Spleen (tissue), 11 donors: ENCODE measurements around the gene PAX6. TPM values are rescaled to one million over a fixed set of nuclear protein-coding genes. Genes with fewer than 3 reads are reported as not detected.

Experiments used
- DNase-seq: peaks from one replicate; pipeline ENCODE4 v3.0.0-alpha.2; 2020
- H3K27ac ChIP-seq, 8 donors: fragments of 200-600 bp; sonication (generic) in 7 of 8; 1 replicate in 4 of 8; 2 replicates in 4 of 8; pipeline versions ENCODE4 v1.5.0 to v1.8.0; 2016 to 2021; ENCODE audit warnings: inconsistent platforms in 4 of 8, mild to moderate bottlenecking in 4 of 8, moderate library complexity in 1 of 8
- H3K27me3 ChIP-seq, 7 donors: fragments of 200-600 bp; sonication (generic) in 6 of 7; replicated peaks in 1 of 7; 1 replicate in 4 of 7; 2 replicates in 3 of 7; pipeline versions ENCODE4 v1.5.0 to v1.8.0; 2016 to 2021; ENCODE audit warnings: inconsistent platforms in 3 of 7, mild to moderate bottlenecking in 1 of 7
- H3K36me3 ChIP-seq, 6 donors: fragments of 200-600 bp; sonication (generic) in 5 of 6; 1 replicate in 4 of 6; 2 replicates in 2 of 6; pipeline versions ENCODE4 v1.5.0 to v1.8.0; 2016 to 2021; ENCODE audit warnings: inconsistent platforms in 2 of 6
- H3K4me1 ChIP-seq, 6 donors: fragments of 200-600 bp; sonication (generic) in 5 of 6; 1 replicate in 3 of 6; 2 replicates in 3 of 6; pipeline versions ENCODE4 v1.5.0 to v1.8.0; 2016 to 2021; ENCODE audit warnings: inconsistent platforms in 3 of 6
- H3K4me3 ChIP-seq, 8 donors: fragments of 200-600 bp; sonication (generic) in 7 of 8; 1 replicate in 4 of 8; 2 replicates in 4 of 8; pipeline versions ENCODE4 v1.5.0 to v1.8.0; 2016 to 2021; ENCODE audit warnings: inconsistent platforms in 4 of 8, mild to moderate bottlenecking in 4 of 8, moderate library complexity in 2 of 8
- H3K9me3 ChIP-seq, 8 donors: fragments of 200-600 bp; sonication (generic) in 7 of 8; 1 replicate in 4 of 8; 2 replicates in 4 of 8; pipeline versions ENCODE4 v1.5.0 to v1.8.0; 2016 to 2021; ENCODE audit warnings: inconsistent platforms in 4 of 8
- POLR2A ChIP-seq, 3 donors: fragments of 450-650 bp; IDR thresholded peaks; one replicate each; pipeline ENCODE4 v1.5.1; 2017; ENCODE audit warnings: antibody characterized with exemption in 3 of 3, mild to moderate bottlenecking in 1 of 3
- POLR2AphosphoS5 ChIP-seq, 3 donors: sonication (generic); formaldehyde crosslinking; IDR thresholded peaks; one replicate each; pipeline ENCODE4 v1.5.1; 2017; ENCODE audit warnings: antibody characterized with exemption in 3 of 3
- WGBS, 5 donors: extraction: QIAGEN DNeasy Blood & Tissue Kit in 3 of 5; methylation state at CpG; one replicate each; pipeline versions ENCODE4 v1.1.5 to v1.1.7; 2013 to 2018; 5-methylcytosine and 5-hydroxymethylcytosine counted together
- intact Hi-C: fragments of 100-400 bp; cut with DNase I; formaldehyde crosslinking; loops from one replicate; pipeline ENCODE4 v1.15.0; 2023; ENCODE audit warnings: low total_unique reads
- polyA plus RNA-seq, 3 donors: library from polyadenylated mRNA; stranded (reverse); fragments of 200-250 nt; gene quantifications; one replicate each; pipeline ENCODE4 v1.2.1, GENCODE V29; 2013
- total RNA-seq, 7 donors: library from RNA; depleted of rRNA in 3 of 7; stranded (reverse); fragments of >200 nt in 3 of 7; fragmentation: NEBNext Ultra II Directional in 4 of 7; extraction: Animal tissue kit (Norgen Biotek cat#: 25700) in 4 of 7; gene quantifications; one replicate each; pipeline versions ENCODE4 v1.1.0 to v1.2.1, GENCODE V29; 2016 to 2021
- TF ChIP-seq, protein P1 (sequence below), 11 experiments: fragments of 200-600 bp in 7 of 11; fragments of 450-650 bp in 4 of 11; sonication (generic) in 4 of 11; IDR thresholded peaks in 8 of 11; conservative IDR thresholded peaks in 3 of 11; 1 replicate in 7 of 11; 2 replicates in 4 of 11; pipeline versions ENCODE4 v1.4.0 to v1.8.0; 2016 to 2021; ENCODE audit warnings: antibody characterized with exemption in 11 of 11, inconsistent platforms in 4 of 11, mild to moderate bottlenecking in 1 of 11
- donor health status: healthy with polysubstance abuse.
- donor health status: DM: no; HTN: no; CAD: no; lungs with moderate emphysema.
- donor health status: DM: no; HTN: no; CAD: no.
- donor health status: Bipolar disorder and iron deficiency.
- donor health status: healthy.
- donor health status: DM: no; HTN: no; CAD: no.
- donor health status: DM: yes; HTN: yes; CAD: no.

Gene PAX6
- total and polyA plus RNA-seq, 10 donors, result 0.02 to 0.05 TPM; not detected in 8

DNA sequence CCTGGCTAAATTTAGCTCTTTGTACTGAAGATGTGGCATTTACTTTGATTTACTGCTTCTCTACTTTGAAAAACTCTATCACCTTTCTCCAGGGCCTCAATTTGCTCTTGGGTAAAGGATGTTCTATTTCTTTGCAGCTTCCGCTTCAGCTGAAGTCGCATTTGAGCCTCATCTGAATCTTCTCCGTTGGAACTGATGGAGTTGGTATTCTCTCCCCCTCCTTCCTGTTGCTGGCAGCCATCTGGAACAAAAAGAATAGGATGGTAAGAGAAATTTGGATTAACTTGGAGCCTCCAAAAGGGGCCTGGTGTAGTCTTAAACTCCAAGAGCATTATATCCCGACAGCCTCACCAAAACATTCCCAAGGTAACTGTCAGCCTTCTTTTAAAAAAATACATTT, 16.6 kb downstream of the PAX6 start:
- no peak overlapping the region for H3K4me3 ChIP-seq
- no peaks in the 10 kb centered on the region for H3K36me3 ChIP-seq
- peaks cover 5 to 27% (median 17%) of the 10 kb centered on the region in 6 donors for H3K4me1 ChIP-seq
- intact Hi-C loops, result no loop called here
- TF ChIP-seq POLR2A (IDR thresholded peaks at IDR 0.05) (no peak), POLR2AphosphoS5 (IDR thresholded peaks at IDR 0.05) (no peak)
- TF ChIP-seq, protein P1, sequence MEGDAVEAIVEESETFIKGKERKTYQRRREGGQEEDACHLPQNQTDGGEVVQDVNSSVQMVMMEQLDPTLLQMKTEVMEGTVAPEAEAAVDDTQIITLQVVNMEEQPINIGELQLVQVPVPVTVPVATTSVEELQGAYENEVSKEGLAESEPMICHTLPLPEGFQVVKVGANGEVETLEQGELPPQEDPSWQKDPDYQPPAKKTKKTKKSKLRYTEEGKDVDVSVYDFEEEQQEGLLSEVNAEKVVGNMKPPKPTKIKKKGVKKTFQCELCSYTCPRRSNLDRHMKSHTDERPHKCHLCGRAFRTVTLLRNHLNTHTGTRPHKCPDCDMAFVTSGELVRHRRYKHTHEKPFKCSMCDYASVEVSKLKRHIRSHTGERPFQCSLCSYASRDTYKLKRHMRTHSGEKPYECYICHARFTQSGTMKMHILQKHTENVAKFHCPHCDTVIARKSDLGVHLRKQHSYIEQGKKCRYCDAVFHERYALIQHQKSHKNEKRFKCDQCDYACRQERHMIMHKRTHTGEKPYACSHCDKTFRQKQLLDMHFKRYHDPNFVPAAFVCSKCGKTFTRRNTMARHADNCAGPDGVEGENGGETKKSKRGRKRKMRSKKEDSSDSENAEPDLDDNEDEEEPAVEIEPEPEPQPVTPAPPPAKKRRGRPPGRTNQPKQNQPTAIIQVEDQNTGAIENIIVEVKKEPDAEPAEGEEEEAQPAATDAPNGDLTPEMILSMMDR (IDR thresholded peaks at IDR 0.05 in 8 of 11, conservative IDR thresholded peaks at IDR 0.05 in 3 of 11), result no peak
- H3K9me3 ChIP-seq, result no peaks in the 10 kb centered on the region
- H3K27ac ChIP-seq, result no peak overlapping the region
- no peak for DNase-seq
- H3K27me3 ChIP-seq, result peaks cover 5 to 68% (median 44%) of the 10 kb centered on the region in 7 donors
- 65 to 77% (median 72%) methylated on average over 4 of the region's 4 CpGs for WGBS, 5 donors

DNA sequence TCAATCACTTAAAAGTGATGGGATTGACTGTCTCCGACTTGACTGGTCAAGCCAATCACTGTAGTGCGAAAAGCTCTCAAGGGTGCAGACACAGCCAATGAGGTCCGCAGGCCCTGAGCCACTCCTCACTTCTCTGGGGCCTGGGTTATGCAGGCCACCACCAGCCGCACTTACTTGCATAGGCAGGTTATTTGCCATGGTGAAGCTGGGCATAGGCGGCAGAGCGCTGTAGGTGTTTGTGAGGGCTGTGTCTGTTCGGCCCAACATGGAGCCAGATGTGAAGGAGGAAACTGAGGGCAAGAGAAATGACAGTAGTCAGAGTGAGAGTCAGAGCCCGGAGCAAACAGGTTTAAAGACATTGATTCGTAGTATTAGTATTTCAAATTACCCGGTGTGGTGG, 17.9 kb downstream of the PAX6 start:
- intact Hi-C loops, result no loop called here
- Histone ChIP-seq H3K4me3 (no peak overlapping the region), H3K9me3 (no peaks in the 10 kb centered on the region), H3K27ac (no peak overlapping the region), H3K27me3 (peaks cover under 1 to 55% (median 32%) of the 10 kb centered on the region in 7 donors), H3K4me1 (peaks cover 0 to 14% (median 6%) of the 10 kb centered on the region in 6 donors), H3K36me3 (no peaks in the 10 kb centered on the region)
- peak; percentile 59 for DNase-seq
- TF ChIP-seq, protein P1 (IDR thresholded peaks at IDR 0.05 in 8 of 11, conservative IDR thresholded peaks at IDR 0.05 in 3 of 11), result no peak
- TF ChIP-seq POLR2AphosphoS5 (IDR thresholded peaks at IDR 0.05), result no peak
- no peak for TF ChIP-seq POLR2A (IDR thresholded peaks at IDR 0.05)
- 80 to 97% (median 94%) methylated on average over 10 of the region's 10 CpGs for WGBS, 5 donors

DNA sequence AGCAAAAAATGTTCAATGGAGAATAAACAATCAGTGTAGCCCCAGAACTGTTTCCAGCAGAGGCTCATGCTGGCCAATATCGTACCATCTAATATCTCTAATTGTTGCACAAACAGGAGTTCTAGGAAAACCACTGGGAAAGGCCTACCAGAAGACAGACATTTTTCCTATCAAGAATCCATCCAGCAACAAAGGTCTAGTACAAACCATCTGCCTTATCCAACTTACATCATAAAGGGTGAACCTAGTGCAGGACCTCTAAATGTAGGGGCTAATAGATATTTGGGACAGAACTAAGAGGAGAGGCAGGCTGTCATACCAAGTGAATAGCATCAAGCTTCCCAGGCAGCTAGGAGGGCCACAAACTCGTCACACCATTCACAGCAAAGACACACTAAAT, 18.7 kb downstream of the PAX6 start:
- no peak for TF ChIP-seq POLR2A (IDR thresholded peaks at IDR 0.05)
- TF ChIP-seq, protein P1 (IDR thresholded peaks at IDR 0.05 in 8 of 11, conservative IDR thresholded peaks at IDR 0.05 in 3 of 11), result no peak
- WGBS, 5 donors, result 82 to 91% (median 90%) methylated on average over 2 of the region's 2 CpGs
- H3K4me1 ChIP-seq, result peaks cover 0 to 6% (median under 1%) of the 10 kb centered on the region in 6 donors
- intact Hi-C loops, result no loop called here
- H3K27me3 ChIP-seq, result peaks cover 0 to 47% (median 23%) of the 10 kb centered on the region in 7 donors
- no peak overlapping the region for H3K4me3 ChIP-seq
- no peak for DNase-seq
- no peaks in the 10 kb centered on the region for H3K9me3 ChIP-seq
- H3K36me3 ChIP-seq, result no peaks in the 10 kb centered on the region
- no peak overlapping the region for H3K27ac ChIP-seq

DNA sequence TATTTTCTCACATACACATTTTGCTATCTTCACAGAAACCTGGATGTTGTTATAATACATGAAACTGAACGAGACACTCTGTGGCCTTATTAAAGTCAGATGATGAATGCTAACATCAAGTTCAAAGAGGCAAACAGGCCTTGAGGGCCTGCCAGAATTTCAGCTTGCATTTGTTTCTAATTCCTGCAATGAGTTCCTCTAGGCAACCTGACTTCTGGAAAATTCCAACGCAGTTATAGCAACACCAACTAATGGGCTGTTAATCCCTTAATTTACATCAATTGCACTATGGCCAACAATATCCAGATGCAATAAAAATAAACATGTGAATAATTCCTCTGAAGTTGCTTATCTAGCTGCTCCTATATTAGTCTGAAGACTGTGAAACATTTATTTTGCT, 19.1 kb downstream of the PAX6 start:
- H3K36me3 ChIP-seq, result peaks cover 0 to 3% (median 0%) of the 10 kb centered on the region in 6 donors
- no peak for DNase-seq
- WGBS, 5 donors, result 81 to 96% (median 90%) methylated on average over 2 of the region's 2 CpGs
- peaks cover 0 to 43% (median 19%) of the 10 kb centered on the region in 7 donors for H3K27me3 ChIP-seq
- TF ChIP-seq, protein P1 (IDR thresholded peaks at IDR 0.05 in 8 of 11, conservative IDR thresholded peaks at IDR 0.05 in 3 of 11), result no peak
- no peak for TF ChIP-seq POLR2A (IDR thresholded peaks at IDR 0.05)
- H3K27ac ChIP-seq, result no peak overlapping the region
- H3K4me1 ChIP-seq, result peaks cover 0 to 3% (median 0%) of the 10 kb centered on the region in 6 donors
- intact Hi-C loops, result no loop called here
- H3K9me3 ChIP-seq, result no peaks in the 10 kb centered on the region
- no peak overlapping the region for H3K4me3 ChIP-seq
